GM23338 (cell line): ENCODE data around the gene ADCY1. TPM values are rescaled to one million over a fixed set of nuclear protein-coding genes. Genes with fewer than 3 reads are reported as not detected.

Experiments
- ATAC-seq: fragments of 200-7000 bp; cut with Tn5 transposase; 3 replicates; pipeline ENCODE4 v1.9.1; 2020
- DNase-seq: peaks from one replicate; pipeline ENCODE4 v3.0.0-alpha.2; 2015; ENCODE audit warnings: low spot score
- H2AFZ ChIP-seq: fragments of 200-600 bp; sonication (generic); 2 replicates; pipeline ENCODE4 v1.8.0; 2016; ENCODE audit warnings: antibody characterized with exemption, mild to moderate bottlenecking, moderate library complexity
- H3F3A ChIP-seq: fragments of 200-600 bp; sonication (generic); replicated peaks from 2 replicates; pipeline ENCODE4 v1.8.0; 2017; ENCODE audit warnings: antibody characterized with exemption, mixed run types, low read depth
- H3K27ac ChIP-seq: fragments of 200-600 bp; sonication (generic); 2 replicates; pipeline ENCODE4 v1.6.1; 2016; ENCODE audit warnings: low read depth
- H3K27me3 ChIP-seq: fragments of 200-600 bp; sonication (generic); 2 replicates; pipeline ENCODE4 v1.8.0; 2016; ENCODE audit warnings: mild to moderate bottlenecking, mixed run types, moderate library complexity; ENCODE audit not compliant: insufficient read depth
- H3K36me3 ChIP-seq: fragments of 200-600 bp; sonication (generic); 2 replicates; pipeline ENCODE4 v1.8.0; 2016; ENCODE audit warnings: mild to moderate bottlenecking; ENCODE audit not compliant: insufficient read depth
- H3K4me1 ChIP-seq: fragments of 200-600 bp; sonication (generic); 2 replicates; pipeline ENCODE4 v1.8.0; 2016; ENCODE audit warnings: mild to moderate bottlenecking, moderate library complexity; ENCODE audit not compliant: insufficient read depth
- H3K4me2 ChIP-seq: fragments of 200-600 bp; sonication (generic); 2 replicates; pipeline ENCODE4 v1.7.1; 2017; ENCODE audit warnings: mixed run types
- H3K4me3 ChIP-seq: fragments of 200-600 bp; sonication (generic); 2 replicates; pipeline ENCODE4 v1.6.1; 2016; ENCODE audit warnings: mixed run types
- H3K79me2 ChIP-seq: fragments of 200-600 bp; sonication (generic); replicated peaks from 2 replicates; pipeline ENCODE4 v1.8.0; 2017; ENCODE audit warnings: mild to moderate bottlenecking; ENCODE audit not compliant: insufficient read depth
- H3K9me2 ChIP-seq: fragments of 200-600 bp; sonication (generic); 2 replicates; pipeline ENCODE4 v1.8.0; 2017; ENCODE audit not compliant: insufficient read depth
- H4K20me1 ChIP-seq: fragments of 200-600 bp; sonication (generic); replicated peaks from 2 replicates; pipeline ENCODE4 v1.8.0; 2017; ENCODE audit warnings: mild to moderate bottlenecking; ENCODE audit not compliant: insufficient read depth
- H3K27ac Mint-ChIP-seq: 2 replicates; pipeline ENCODE4 v1.8.0; 2020; ENCODE audit warnings: inconsistent platforms, mild to moderate bottlenecking, moderate library complexity, mixed read lengths
- H3K27me3 Mint-ChIP-seq: 3 replicates; pipeline ENCODE4 v1.8.0; 2022; ENCODE audit warnings: low read depth, mild to moderate bottlenecking, moderate library complexity, mixed read lengths, inconsistent platforms; ENCODE audit not compliant: insufficient read depth, poor library complexity
- H3K36me3 Mint-ChIP-seq: 3 replicates; pipeline ENCODE4 v1.8.0; 2021; ENCODE audit warnings: low read depth, mild to moderate bottlenecking, inconsistent platforms, moderate library complexity, mixed read lengths
- H3K4me1 Mint-ChIP-seq: 3 replicates; pipeline ENCODE4 v1.8.0; 2020; ENCODE audit warnings: mild to moderate bottlenecking, inconsistent platforms, mixed read lengths
- H3K4me3 Mint-ChIP-seq: 3 replicates; pipeline ENCODE4 v1.8.0; 2021; ENCODE audit warnings: moderate library complexity, mild to moderate bottlenecking, inconsistent platforms, mixed read lengths
- H3K9me3 Mint-ChIP-seq: 3 replicates; pipeline ENCODE4 v1.8.0; 2020; ENCODE audit warnings: moderate library complexity, mild to moderate bottlenecking, inconsistent platforms, mixed read lengths
- CREB1 ChIP-seq: fragments of 250-450 bp; sonication (Bioruptor Pico); IDR thresholded peaks from 2 replicates; pipeline ENCODE4 v1.5.0; 2020; ENCODE audit warnings: low read depth, mild to moderate bottlenecking, moderate library complexity
- ETS1 ChIP-seq: IDR thresholded peaks from 2 replicates; pipeline ENCODE4 v1.6.1; 2016; ENCODE audit warnings: antibody characterized with exemption
- EZH2 ChIP-seq: fragments of 200-600 bp; sonication (generic); IDR thresholded peaks from one replicate; pipeline ENCODE4 v1.8.0; 2017; ENCODE audit warnings: antibody characterized with exemption, mild to moderate bottlenecking, low read depth; ENCODE audit not compliant: unreplicated experiment
- JUNB ChIP-seq: IDR thresholded peaks from one replicate; pipeline ENCODE4 v1.6.1; 2016; ENCODE audit warnings: antibody characterized with exemption; ENCODE audit not compliant: unreplicated experiment
- REST ChIP-seq: IDR thresholded peaks from one replicate; pipeline ENCODE4 v1.6.1; 2018; ENCODE audit warnings: antibody characterized with exemption; ENCODE audit not compliant: unreplicated experiment
- polyA plus RNA-seq: library from polyadenylated mRNA; unstranded; fragments of >200 nt; fragmentation: Nextera tagmentation; extraction: Ambion mirVana; gene quantifications from 2 replicates; pipeline ENCODE4 v1.2.1, GENCODE V29; 2016
- total RNA-seq: library from RNA; depleted of rRNA; stranded (reverse); fragments of >200 nt; shearing (Covaris generic); gene quantifications from 2 replicates; pipeline ENCODE4 v1.2.3, GENCODE V29; 2014
- TF ChIP-seq, protein P1 (sequence below), 2 experiments: fragments of 200-600 bp in 1 of 2; sonication (generic) in 1 of 2; conservative IDR thresholded peaks; 2 replicates each; pipeline versions ENCODE4 v1.5.1 to v1.6.1; 2016 to 2017; ENCODE audit warnings: antibody characterized with exemption in 2 of 2, low read depth in 2 of 2, mild to moderate bottlenecking in 2 of 2, moderate library complexity in 1 of 2

ADCY1 gene
- total and polyA plus RNA-seq, 2 experiments from 2014 or later = 2.3 to 18.7 TPM

- H2AFZ ChIP-seq = no peak overlapping the region
Observed at GRCh38 chr7:45663167-45663921, 89.2 kb downstream of the ADCY1 start.

GRCh38 chr7:45663965-45664633 lies 89.9 kb downstream of the ADCY1 start:
- H3F3A ChIP-seq = no peaks in the 10 kb centered on the region
- H3K9me2 ChIP-seq = no peaks in the 10 kb centered on the region
- no peak for ATAC-seq
- H3K36me3 Mint-ChIP-seq = no peaks in the 10 kb centered on the region; the same call in 2 of the 3 replicates
- H3K27me3 ChIP-seq = no peaks in the 10 kb centered on the region
- no peak overlapping the region for H3K4me3 ChIP-seq
- H3K4me3 Mint-ChIP-seq = no peak overlapping the region
- H3K27ac Mint-ChIP-seq = no peak overlapping the region; the same call in 1 of the 2 replicates
- no peak overlapping the region for H3K27ac ChIP-seq
- no peaks in the 10 kb centered on the region for H3K36me3 ChIP-seq
- H3K9me3 Mint-ChIP-seq = peaks cover 2% of the 10 kb centered on the region; the same call in 2 of the 3 replicates
- H3K79me2 ChIP-seq = no peaks in the 10 kb centered on the region
- H3K4me1 ChIP-seq = no peaks in the 10 kb centered on the region
- H3K4me1 Mint-ChIP-seq = no peaks in the 10 kb centered on the region
- no peak for DNase-seq
- no peaks in the 10 kb centered on the region for H4K20me1 ChIP-seq
- no peak overlapping the region for H2AFZ ChIP-seq
- H3K27me3 Mint-ChIP-seq = peaks cover 10% of the 10 kb centered on the region
- H3K4me2 ChIP-seq = no peak overlapping the region
- TF ChIP-seq REST (no peak), JUNB (no peak), CREB1 (CRISPR knock-in tag) (no peak)

More at GRCh38 chr7:45663167-45663921, 89.2 kb downstream of the ADCY1 start:
- peak; percentile 70 for DNase-seq
- Histone ChIP-seq H3F3A (no peaks in the 10 kb centered on the region), H3K27me3 (no peaks in the 10 kb centered on the region), H3K9me2 (no peaks in the 10 kb centered on the region), H3K27ac (no peak overlapping the region), H3K79me2 (no peaks in the 10 kb centered on the region), H3K4me2 (no peak overlapping the region), H4K20me1 (no peaks in the 10 kb centered on the region), H3K4me1 (no peaks in the 10 kb centered on the region), H3K4me3 (no peak overlapping the region), H3K36me3 (no peaks in the 10 kb centered on the region)
- TF ChIP-seq ETS1 = no peak
- TF ChIP-seq EZH2 = no peak
- TF ChIP-seq, protein P1, sequence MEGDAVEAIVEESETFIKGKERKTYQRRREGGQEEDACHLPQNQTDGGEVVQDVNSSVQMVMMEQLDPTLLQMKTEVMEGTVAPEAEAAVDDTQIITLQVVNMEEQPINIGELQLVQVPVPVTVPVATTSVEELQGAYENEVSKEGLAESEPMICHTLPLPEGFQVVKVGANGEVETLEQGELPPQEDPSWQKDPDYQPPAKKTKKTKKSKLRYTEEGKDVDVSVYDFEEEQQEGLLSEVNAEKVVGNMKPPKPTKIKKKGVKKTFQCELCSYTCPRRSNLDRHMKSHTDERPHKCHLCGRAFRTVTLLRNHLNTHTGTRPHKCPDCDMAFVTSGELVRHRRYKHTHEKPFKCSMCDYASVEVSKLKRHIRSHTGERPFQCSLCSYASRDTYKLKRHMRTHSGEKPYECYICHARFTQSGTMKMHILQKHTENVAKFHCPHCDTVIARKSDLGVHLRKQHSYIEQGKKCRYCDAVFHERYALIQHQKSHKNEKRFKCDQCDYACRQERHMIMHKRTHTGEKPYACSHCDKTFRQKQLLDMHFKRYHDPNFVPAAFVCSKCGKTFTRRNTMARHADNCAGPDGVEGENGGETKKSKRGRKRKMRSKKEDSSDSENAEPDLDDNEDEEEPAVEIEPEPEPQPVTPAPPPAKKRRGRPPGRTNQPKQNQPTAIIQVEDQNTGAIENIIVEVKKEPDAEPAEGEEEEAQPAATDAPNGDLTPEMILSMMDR (conservative IDR thresholded peaks at IDR 0.05; ENCODE audit: low read depth in 2 of 2) = peak; percentile 84 to 89
- H3K4me1 Mint-ChIP-seq = no peaks in the 10 kb centered on the region
- H3K4me3 Mint-ChIP-seq = no peak overlapping the region
- ATAC-seq = peak; percentile 96
- no peaks in the 10 kb centered on the region; the same call in 2 of the 3 replicates for H3K36me3 Mint-ChIP-seq
- H3K9me3 Mint-ChIP-seq = peaks cover 2% of the 10 kb centered on the region; the same call in 2 of the 3 replicates
- peaks cover 11% of the 10 kb centered on the region for H3K27me3 Mint-ChIP-seq
- no peak overlapping the region; the same call in 1 of the 2 replicates for H3K27ac Mint-ChIP-seq
